ENCODE results near the gene NDST3. TPM values are rescaled to one million over a fixed set of nuclear protein-coding genes. Genes with fewer than 3 reads are reported as not detected.
A peak's percentile ranks its signal among the peaks of the same experiment; 100 is the strongest.

The NDST3 gene
- total RNA-seq, 1 experiment from 2014 or later = 0.70 TPM

DNA sequence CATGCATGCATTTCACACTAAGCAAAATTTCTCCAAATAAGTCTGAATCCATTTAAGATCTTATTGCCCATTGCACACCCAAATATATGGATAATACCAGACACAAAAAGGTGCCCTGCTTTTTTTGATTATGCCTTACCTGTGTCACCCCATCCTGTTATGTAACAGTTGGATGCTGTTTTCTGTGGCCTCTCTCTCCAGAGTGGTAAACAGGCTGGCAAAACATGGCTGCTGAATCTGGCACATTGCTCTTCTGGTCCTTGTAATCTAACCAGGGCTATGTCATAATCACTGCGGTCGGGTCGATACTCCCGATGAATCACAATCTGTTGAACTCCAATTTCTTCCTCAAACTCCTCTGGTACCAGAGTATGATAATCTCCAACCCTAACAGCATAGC lies 248.4 kb downstream of the NDST3 start:
- Histone ChIP-seq H3K27me3 (ENCODE audit: insufficient read depth, low read length) (no peaks in the 10 kb centered on the region), H2BK120ac (ENCODE audit: low read depth, low read length, poor library complexity, severe bottlenecking) (no peak overlapping the region), H2AK5ac (ENCODE audit: insufficient read length, low read length) (no peak overlapping the region), H4K8ac (replicated peaks; ENCODE audit: insufficient read length, low read depth, low read length) (no peak overlapping the region), H3K4me2 (ENCODE audit: insufficient read depth, insufficient read length, low read length) (no peak overlapping the region), H4K5ac (ENCODE audit: insufficient read length, low read depth, low read length) (no peak overlapping the region), H3K56ac (ENCODE audit: insufficient read length, low read depth, low read length) (no peak overlapping the region), H3K4me1 (ENCODE audit: insufficient read depth, low read length) (no peaks in the 10 kb centered on the region), H3K27ac (ENCODE audit: insufficient read length, low read depth, low read length) (no peak overlapping the region), H3K4ac (ENCODE audit: low read depth, low read length) (no peak overlapping the region), H3K9ac (ENCODE audit: extremely low read depth, insufficient read length, low read length) (no peak overlapping the region), H4K91ac (ENCODE audit: insufficient read length, low read depth, low read length) (no peak overlapping the region), H3K23ac (ENCODE audit: insufficient read length, low read depth, low read length) (no peak overlapping the region), H3K14ac (ENCODE audit: insufficient read depth, low read length) (no peak overlapping the region), H2BK12ac (ENCODE audit: insufficient read length, low read depth, low read length) (no peak overlapping the region), H2BK5ac (ENCODE audit: insufficient read length, low read length) (no peak overlapping the region), H3T11ph (ENCODE audit: low read length) (no peak overlapping the region), H3K79me2 (ENCODE audit: insufficient read depth, low read length) (peaks cover 5% of the 10 kb centered on the region; the same call in 1 of the 2 replicates), H3K79me1 (ENCODE audit: insufficient read depth, low read depth, low read length, poor library complexity, severe bottlenecking) (no peaks in the 10 kb centered on the region), H2BK15ac (ENCODE audit: low read depth, low read length) (no peak overlapping the region), H3K18ac (ENCODE audit: insufficient read length, low read depth, low read length) (no peak overlapping the region), H3K23me2 (ENCODE audit: insufficient read length, low read depth, low read length, poor library complexity, severe bottlenecking) (peaks cover 7% of the 10 kb centered on the region), H4K20me1 (ENCODE audit: control insufficient read depth, insufficient read depth, insufficient read length) (no peaks in the 10 kb centered on the region), H2BK20ac (ENCODE audit: low read depth, low read length, poor library complexity, severe bottlenecking) (no peak overlapping the region), H3K9me3 (ENCODE audit: control insufficient read depth, low read depth, low read length) (no peaks in the 10 kb centered on the region), H2AFZ (ENCODE audit: low read length) (no peak overlapping the region)
- peak overlapping the region in 1 of 3 experiments; percentile 0; a peak in 2 of 7 replicates for H3K27ac Mint-ChIP-seq
- no peak overlapping the region for H3K4me3 Mint-ChIP-seq
- TF ChIP-seq, protein P1, sequence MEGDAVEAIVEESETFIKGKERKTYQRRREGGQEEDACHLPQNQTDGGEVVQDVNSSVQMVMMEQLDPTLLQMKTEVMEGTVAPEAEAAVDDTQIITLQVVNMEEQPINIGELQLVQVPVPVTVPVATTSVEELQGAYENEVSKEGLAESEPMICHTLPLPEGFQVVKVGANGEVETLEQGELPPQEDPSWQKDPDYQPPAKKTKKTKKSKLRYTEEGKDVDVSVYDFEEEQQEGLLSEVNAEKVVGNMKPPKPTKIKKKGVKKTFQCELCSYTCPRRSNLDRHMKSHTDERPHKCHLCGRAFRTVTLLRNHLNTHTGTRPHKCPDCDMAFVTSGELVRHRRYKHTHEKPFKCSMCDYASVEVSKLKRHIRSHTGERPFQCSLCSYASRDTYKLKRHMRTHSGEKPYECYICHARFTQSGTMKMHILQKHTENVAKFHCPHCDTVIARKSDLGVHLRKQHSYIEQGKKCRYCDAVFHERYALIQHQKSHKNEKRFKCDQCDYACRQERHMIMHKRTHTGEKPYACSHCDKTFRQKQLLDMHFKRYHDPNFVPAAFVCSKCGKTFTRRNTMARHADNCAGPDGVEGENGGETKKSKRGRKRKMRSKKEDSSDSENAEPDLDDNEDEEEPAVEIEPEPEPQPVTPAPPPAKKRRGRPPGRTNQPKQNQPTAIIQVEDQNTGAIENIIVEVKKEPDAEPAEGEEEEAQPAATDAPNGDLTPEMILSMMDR (conservative IDR thresholded peaks at IDR 0.05) = no peak
- peaks cover 0 to 2% of the 10 kb centered on the region in 2 experiments; a peak in 1 of 5 replicates for H3K9me3 Mint-ChIP-seq
- no peaks in the 10 kb centered on the region; the same call in 1 of the 2 replicates for H3K27me3 Mint-ChIP-seq (ENCODE audit: low read depth)
- WGBS (ENCODE audit: extremely low coverage, insufficient read length, low lambda C conversion rate) = no CpG with 5 or more reads among the region's 4 CpGs
- DNase-seq = no peak
- peaks cover 11 to 32% (median 21%) of the 10 kb centered on the region in 3 experiments for H3K36me3 Mint-ChIP-seq (ENCODE audit: insufficient read depth in 1 of 3, low read depth in 3 of 3)
- H3K4me1 Mint-ChIP-seq = peaks cover 16 to 27% of the 10 kb centered on the region in 2 experiments
